GM18873 (cell line): ENCODE measurements around the gene AFG1L.
"Not testable (repeated sequence)": the region's sequence is repeated elsewhere in the genome, so short reads cannot be mapped to it uniquely, and the experiment has no call there.

Source experiments
- ATAC-seq: cut with Tn5 transposase; IDR thresholded peaks from one replicate; pipeline ENCODE4 v1.9.1; 2021; ENCODE audit warnings: mild to moderate bottlenecking, moderate library complexity, moderate number of reproducible peaks; ENCODE audit not compliant: unreplicated experiment, low FRiP score

Gene AFG1L

DNA sequence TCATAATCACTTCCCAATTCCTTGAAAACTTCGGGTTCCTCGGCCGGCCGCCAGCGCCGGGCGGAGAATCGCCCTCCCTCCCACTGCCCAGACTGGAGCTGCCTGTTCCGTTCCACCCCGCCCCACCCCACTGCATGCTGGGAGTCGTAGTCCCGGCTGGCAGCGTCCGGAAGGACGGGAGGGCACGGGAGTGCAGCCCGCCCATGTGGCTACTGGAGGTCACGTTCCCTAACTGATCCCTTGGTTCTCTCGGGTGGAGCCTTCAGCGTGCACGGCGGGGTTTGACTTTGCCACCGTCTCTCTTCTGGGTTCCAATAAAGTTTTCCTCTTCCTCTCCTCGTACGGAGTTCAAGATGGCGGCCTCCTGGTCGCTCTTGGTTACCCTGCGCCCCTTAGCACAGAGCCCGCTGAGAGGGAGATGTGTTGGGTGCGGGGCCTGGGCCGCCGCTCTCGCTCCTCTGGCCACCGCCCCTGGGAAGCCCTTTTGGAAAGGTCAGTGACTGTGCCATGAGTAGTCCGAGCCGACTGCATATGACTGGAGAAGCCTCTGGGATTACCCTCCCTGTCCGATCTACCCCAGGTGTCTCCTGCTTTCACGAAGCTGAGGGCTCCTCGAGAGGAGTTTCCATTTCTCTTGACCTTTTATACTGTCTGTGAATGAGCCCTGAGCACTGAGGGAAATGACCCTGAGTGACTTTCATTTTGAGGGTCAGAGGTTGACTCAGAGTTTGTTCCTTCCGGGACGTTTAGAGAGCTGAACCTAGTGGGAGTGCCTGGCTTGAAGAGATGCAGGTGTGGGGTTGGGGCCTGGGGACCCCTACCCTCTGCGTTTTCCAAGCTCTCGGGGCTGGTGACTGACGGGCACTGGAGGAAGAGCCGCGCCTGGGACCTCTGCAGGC, at the start of gene AFG1L:
Gene AFG1L, plus strand, starts transcription at position 328 of the 899 bp plus-strand sequence. Its CDS starts 26 bp downstream, at position 354.
- peak; percentile 82 for ATAC-seq

- not testable (repeated sequence) for ATAC-seq
Observed at GRCh38 chr6:108245095-108245494, 49.8 kb upstream of the AFG1L start.

DNA sequence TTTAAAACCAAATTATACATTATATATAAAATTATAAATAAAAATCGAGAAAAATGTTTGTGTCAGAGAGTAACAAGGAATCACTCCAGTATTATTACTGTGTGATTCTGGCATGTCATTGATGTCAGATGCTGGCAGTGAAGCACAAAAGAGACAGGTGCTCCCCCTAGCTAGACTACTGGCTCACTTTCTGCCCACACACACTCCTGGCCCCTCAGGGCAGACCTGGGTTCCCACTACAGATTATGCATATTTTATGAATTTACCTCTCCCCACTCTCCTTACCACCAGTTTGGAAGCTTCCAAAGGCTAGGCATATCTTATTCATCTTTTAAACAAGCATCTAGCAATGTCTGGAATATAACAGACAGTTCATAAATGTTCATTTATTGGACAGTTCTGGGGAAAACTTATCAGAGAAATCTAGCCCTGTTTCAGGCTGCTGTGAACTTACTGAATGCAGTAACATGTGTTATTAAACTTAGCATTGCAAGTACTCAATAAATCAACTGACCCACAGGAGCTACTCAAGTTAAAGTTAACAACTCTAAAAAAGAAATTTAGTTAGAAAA, 46.8 kb upstream of the AFG1L start:
- no peak for ATAC-seq

GRCh38 chr6:108250240-108250866, 44.5 kb upstream of the AFG1L start:
- no peak for ATAC-seq

- no peak for ATAC-seq
Observed at GRCh38 chr6:108251252-108251651, 43.6 kb upstream of the AFG1L start.

DNA sequence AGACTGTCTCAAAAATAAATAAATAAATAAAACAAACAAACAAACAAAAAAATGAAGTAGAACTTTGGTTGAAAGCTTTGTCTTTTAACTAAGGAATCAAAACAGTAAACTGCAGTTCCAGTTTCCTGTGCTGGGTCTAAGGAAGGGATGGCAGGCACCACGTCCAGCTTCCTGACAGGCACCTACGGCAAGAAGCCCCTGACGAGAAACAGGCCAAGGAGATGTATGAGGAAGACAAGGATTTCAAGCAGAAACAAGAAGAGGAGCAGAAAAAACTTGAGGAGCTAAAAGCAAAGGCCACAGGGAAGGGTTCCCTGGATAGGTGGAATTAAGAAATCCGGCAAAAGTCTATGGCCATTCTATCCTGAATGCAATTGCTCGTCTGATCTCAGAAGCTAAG, 42.8 kb upstream of the AFG1L start:
- no peak for ATAC-seq

GRCh38 chr6:108253241-108253640, 41.6 kb upstream of the AFG1L start:
- ATAC-seq = no peak

- no peak for ATAC-seq
Observed at GRCh38 chr6:108254433-108255410, 40.1 kb upstream of the AFG1L start.

- peak; percentile 3 for ATAC-seq
Observed at GRCh38 chr6:108260126-108260808, 34.6 kb upstream of the AFG1L start.

GRCh38 chr6:108260809-108261569, 33.9 kb upstream of the AFG1L start, which contains the start of gene SNX3:
SNX3 (minus strand) TSS chr6:108261040; CDS start chr6:108260921, 119 bp downstream.
- ATAC-seq = peak; percentile 84

DNA sequence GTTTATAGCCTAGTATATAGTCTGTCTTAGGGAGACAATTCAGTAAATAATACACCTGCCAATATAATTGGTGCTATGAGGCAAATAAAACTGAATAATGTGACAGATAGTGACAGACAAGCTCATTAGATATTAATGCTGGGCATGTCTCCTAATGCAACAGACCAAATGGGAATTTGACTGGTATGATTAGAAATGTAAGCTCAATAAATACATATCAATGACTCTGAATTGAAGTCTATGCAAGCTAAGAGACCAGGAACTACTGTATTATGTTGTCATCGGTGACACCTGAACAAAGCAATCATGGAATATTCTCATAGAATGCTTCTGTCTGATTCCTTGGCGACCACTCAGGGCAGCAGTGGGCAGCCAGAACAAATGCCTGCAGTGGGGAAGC, 31.5 kb upstream of the AFG1L start:
- no peak for ATAC-seq

- ATAC-seq = no peak
Observed at GRCh38 chr6:108268845-108269244, 26.0 kb upstream of the AFG1L start.

DNA sequence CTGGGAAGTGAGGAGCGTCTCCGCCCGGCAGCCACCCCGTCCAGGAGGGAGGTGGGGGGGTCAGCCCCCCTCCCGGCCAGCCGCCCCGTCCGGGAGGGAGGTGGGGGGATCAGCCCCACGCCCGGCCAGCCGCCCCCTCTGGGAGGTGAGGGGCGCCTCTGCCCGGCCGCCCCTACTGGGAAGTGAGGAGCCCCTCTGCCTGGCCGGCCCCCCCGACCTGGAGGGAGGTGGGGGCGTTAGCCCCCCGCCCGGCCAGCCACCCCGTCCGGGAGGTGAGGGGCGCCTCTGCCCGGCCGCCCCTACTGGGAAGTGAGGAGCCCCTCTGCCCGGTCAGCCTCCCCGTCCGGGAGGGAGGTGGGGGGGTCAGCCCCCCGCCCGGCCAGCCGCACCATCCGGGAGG, 24.9 kb upstream of the AFG1L start:
- not testable (repeated sequence) for ATAC-seq

DNA sequence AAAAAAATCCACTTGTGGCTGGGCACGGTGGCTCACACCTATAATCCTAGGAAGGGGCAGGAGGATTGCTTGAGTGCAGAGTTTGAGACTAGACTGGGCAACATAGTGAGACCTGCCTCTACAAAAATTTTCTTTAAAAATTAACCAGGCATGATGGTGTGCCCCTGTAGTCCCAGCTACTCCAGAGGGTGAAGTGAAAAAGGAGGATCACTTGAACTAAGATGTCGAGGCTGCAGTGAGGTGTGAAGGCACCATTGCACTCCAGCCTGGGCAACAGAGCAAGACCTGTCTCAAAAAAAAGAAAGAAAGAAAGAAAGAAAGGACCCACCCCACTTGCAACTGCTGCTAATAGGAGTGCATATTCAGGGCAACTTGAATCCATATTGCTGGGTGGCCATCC, 20.3 kb upstream of the AFG1L start:
- ATAC-seq = no peak

GRCh38 chr6:108275976-108276375, 18.9 kb upstream of the AFG1L start:
- no peak for ATAC-seq

DNA sequence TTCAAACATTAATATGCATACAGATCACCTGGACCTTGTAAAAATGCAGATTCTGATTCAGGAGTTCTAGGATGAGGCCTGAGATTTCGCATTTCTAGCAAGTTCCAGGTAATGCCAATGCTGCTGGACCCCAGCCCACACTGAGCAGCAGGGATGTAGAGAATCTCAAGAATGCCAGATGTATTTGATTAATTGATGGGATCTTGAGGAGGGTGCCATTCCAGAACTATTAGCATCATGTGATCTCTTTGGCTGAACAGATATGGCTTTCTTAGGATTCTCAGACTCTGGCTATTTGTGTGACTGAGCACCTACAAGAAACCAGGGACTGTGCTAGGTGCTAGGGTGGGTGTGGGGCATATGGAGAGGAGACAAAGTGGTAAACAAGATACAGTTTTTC, 17.6 kb upstream of the AFG1L start:
- ATAC-seq = no peak

- no peak for ATAC-seq
Observed at GRCh38 chr6:108277831-108278230, 17.0 kb upstream of the AFG1L start.

GRCh38 chr6:108285381-108285780, 9.5 kb upstream of the AFG1L start:
- no peak for ATAC-seq

DNA sequence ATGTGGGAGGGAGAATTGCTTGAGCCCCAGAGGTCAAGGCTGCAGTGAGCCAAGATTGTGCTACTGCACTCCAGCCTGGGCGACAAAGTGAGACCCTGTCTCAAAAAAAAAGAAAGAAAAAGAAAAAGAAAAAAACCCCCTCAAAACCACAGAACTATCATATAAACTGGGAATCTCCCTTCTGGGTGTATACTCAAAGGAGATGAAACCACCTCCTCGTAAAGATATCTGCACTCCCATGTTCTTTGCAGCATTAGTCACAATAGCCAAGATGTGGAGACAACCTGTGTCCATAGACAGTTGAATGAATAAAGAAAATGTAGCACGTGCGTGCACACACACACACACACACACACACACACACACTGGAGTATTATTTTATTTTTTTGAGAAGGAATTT, 8.5 kb upstream of the AFG1L start:
- ATAC-seq = no peak
